ENCODE data around the gene CTH.
A peak's percentile ranks its signal among the peaks of the same experiment; 100 is the strongest.

Gene CTH

GRCh38 chr1:70397013-70397412, 14.1 kb upstream of the CTH start:
- TF ChIP-seq ZFX (IDR thresholded peaks at IDR 0.05; ENCODE audit: borderline replicate concordance) (no peak), CTCF (IDR thresholded peaks at IDR 0.05) (no peak)
- H3K27ac ChIP-seq, result no peak overlapping the region

- H3K27ac ChIP-seq, result no peak overlapping the region
- TF ChIP-seq ZFX (IDR thresholded peaks at IDR 0.05; ENCODE audit: borderline replicate concordance) (no peak), CTCF (IDR thresholded peaks at IDR 0.05) (no peak)
Observed at GRCh38 chr1:70400335-70400734, 10.7 kb upstream of the CTH start.

- TF ChIP-seq CTCF (IDR thresholded peaks at IDR 0.05), result no peak
- no peak for TF ChIP-seq ZFX (IDR thresholded peaks at IDR 0.05; ENCODE audit: borderline replicate concordance)
- no peak overlapping the region for H3K27ac ChIP-seq
Observed at GRCh38 chr1:70401974-70402373, 9.1 kb upstream of the CTH start.

GRCh38 chr1:70403759-70404158, 7.3 kb upstream of the CTH start:
- no peak overlapping the region for H3K27ac ChIP-seq
- TF ChIP-seq ZFX (IDR thresholded peaks at IDR 0.05; ENCODE audit: borderline replicate concordance) (no peak), CTCF (IDR thresholded peaks at IDR 0.05) (no peak)

GRCh38 chr1:70405780-70406416, 5.2 kb upstream of the CTH start:
- TF ChIP-seq CTCF (IDR thresholded peaks at IDR 0.05) (no peak), ZFX (IDR thresholded peaks at IDR 0.05; ENCODE audit: borderline replicate concordance) (no peak)

GRCh38 chr1:70409136-70409535, 1.9 kb upstream of the CTH start:
- H3K27ac ChIP-seq, result no peak overlapping the region
- TF ChIP-seq ZFX (IDR thresholded peaks at IDR 0.05; ENCODE audit: borderline replicate concordance), result no peak
- TF ChIP-seq CTCF (IDR thresholded peaks at IDR 0.05), result no peak

More at GRCh38 chr1:70405780-70406416, 5.2 kb upstream of the CTH start:
- H3K27ac ChIP-seq, result no peak overlapping the region

GRCh38 chr1:70411360-70411844, 334 bp downstream of the CTH start:
- TF ChIP-seq ZFX (IDR thresholded peaks at IDR 0.05; ENCODE audit: borderline replicate concordance) (no peak), CTCF (IDR thresholded peaks at IDR 0.05) (no peak)

More at GRCh38 chr1:70411360-70411844, 334 bp downstream of the CTH start:
- peak overlapping the region; percentile 84 for H3K27ac ChIP-seq
